Mesothelial cell of epicardium (in vitro differentiated cells): Measurements from ENCODE around the gene RGPD4. TPM values are rescaled to one million over a fixed set of nuclear protein-coding genes. Genes with fewer than 3 reads are reported as not detected.
"Not testable (repeated sequence)": the region's sequence is repeated elsewhere in the genome, so short reads cannot be mapped to it uniquely, and the experiment has no call there.

Source experiments
- DNase-seq, 2 experiments: peaks; one replicate each; pipeline ENCODE4 v3.0.0; 2021; ENCODE audit warnings: low spot score in 2 of 2; ENCODE audit not compliant: unreplicated experiment in 2 of 2
- H3K27ac Mint-ChIP-seq: 2 replicates; pipeline ENCODE4 v1.8.0; 2021; ENCODE audit warnings: mixed read lengths
- H3K27me3 Mint-ChIP-seq: 2 replicates; pipeline ENCODE4 v1.8.0; 2021; ENCODE audit warnings: low read depth, mixed read lengths
- H3K36me3 Mint-ChIP-seq: 2 replicates; pipeline ENCODE4 v1.8.0; 2021; ENCODE audit warnings: mixed read lengths
- H3K4me1 Mint-ChIP-seq: 2 replicates; pipeline ENCODE4 v1.8.0; 2021; ENCODE audit warnings: mixed read lengths
- H3K4me3 Mint-ChIP-seq: 2 replicates; pipeline ENCODE4 v1.8.0; 2021; ENCODE audit warnings: mild to moderate bottlenecking, moderate library complexity, mixed read lengths
- H3K9me3 Mint-ChIP-seq: 2 replicates; pipeline ENCODE4 v1.8.0; 2021; ENCODE audit warnings: mixed read lengths
- total RNA-seq: library from RNA; stranded (reverse); gene quantifications from 3 replicates; pipeline ENCODE4 v1.2.1, GENCODE V29; 2021
- TF ChIP-seq, protein P1 (sequence below): fragments of 200-600 bp; sonication (generic); IDR thresholded peaks from one replicate; pipeline ENCODE4 v1.5.0; 2021; ENCODE audit warnings: antibody characterized with exemption; ENCODE audit not compliant: unreplicated experiment

Gene RGPD4
- total RNA-seq, 1 donor from 2014 or later, result 0.18 TPM

DNA sequence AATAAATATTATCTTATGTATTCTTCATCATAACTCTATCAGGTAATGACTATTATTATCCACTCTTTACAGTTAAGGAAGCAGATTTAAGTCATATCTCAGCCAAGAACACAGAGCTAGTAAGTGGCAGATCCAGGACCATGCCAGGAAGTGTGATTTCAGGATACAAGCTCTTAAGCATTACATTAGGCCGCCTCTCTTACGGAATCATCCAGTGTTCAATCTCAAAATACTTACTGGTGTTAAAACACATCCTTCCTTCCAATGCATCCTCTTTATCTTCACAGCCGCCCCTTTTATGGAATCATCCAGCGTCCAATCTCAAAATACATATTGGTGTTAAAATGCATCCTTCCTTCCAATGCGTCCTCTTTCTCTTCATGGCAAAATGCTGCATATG lies 14.7 kb upstream of the RGPD4 start:
- no peak for DNase-seq
- H3K9me3 Mint-ChIP-seq, result peaks cover 4% of the 10 kb centered on the region
- H3K36me3 Mint-ChIP-seq, result no peaks in the 10 kb centered on the region
- H3K27ac Mint-ChIP-seq, result no peak overlapping the region
- H3K4me1 Mint-ChIP-seq, result no peaks in the 10 kb centered on the region
- no peak overlapping the region for H3K4me3 Mint-ChIP-seq
- no peaks in the 10 kb centered on the region for H3K27me3 Mint-ChIP-seq
- TF ChIP-seq, protein P1, sequence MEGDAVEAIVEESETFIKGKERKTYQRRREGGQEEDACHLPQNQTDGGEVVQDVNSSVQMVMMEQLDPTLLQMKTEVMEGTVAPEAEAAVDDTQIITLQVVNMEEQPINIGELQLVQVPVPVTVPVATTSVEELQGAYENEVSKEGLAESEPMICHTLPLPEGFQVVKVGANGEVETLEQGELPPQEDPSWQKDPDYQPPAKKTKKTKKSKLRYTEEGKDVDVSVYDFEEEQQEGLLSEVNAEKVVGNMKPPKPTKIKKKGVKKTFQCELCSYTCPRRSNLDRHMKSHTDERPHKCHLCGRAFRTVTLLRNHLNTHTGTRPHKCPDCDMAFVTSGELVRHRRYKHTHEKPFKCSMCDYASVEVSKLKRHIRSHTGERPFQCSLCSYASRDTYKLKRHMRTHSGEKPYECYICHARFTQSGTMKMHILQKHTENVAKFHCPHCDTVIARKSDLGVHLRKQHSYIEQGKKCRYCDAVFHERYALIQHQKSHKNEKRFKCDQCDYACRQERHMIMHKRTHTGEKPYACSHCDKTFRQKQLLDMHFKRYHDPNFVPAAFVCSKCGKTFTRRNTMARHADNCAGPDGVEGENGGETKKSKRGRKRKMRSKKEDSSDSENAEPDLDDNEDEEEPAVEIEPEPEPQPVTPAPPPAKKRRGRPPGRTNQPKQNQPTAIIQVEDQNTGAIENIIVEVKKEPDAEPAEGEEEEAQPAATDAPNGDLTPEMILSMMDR, result no peak

DNA sequence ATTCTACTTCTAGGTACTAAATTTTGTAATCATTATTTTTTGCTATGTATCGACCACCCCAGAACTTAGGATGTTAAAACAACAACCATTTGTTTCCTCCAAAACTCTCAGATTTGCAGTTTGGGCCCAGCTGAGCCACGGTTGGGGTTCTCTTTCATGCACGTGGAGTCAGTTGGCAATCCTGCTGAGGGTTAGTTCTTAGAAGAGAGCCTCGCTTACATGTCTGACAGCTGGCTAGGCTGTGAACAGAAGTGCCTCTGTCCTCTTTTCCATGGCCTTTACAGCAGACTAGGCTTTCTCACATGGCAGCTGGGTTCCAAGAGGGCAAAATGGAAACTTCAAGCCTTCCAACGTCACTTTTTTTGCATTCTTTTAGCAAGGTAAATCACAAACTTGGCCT lies 9.3 kb upstream of the RGPD4 start:
- Mint-ChIP-seq H3K36me3 (no peaks in the 10 kb centered on the region), H3K9me3 (peaks cover 4% of the 10 kb centered on the region), H3K27me3 (no peaks in the 10 kb centered on the region), H3K27ac (no peak overlapping the region), H3K4me3 (no peak overlapping the region), H3K4me1 (no peaks in the 10 kb centered on the region)
- TF ChIP-seq, protein P1, result no peak
- DNase-seq, result no peak

DNA sequence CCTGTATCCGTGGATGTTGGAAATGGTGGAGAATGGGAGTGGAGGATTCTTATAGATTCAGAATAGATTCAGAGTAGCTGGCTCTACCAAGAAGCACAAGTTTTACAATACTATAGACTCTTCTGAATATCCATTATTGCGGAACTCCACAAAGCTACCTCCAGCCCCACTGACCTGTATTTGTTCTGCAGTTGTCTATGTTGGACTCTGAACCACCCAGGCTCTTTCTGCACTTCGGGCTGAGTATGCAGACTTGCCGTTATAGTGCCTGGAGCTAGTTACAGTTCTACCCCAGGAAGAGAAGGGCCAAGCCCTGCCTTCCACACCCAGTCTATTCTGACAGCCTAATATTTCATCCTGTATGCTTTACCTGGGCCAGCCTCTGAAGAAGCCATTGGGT lies 4.4 kb upstream of the RGPD4 start:
- H3K27me3 Mint-ChIP-seq, result no peaks in the 10 kb centered on the region
- no peak overlapping the region for H3K4me3 Mint-ChIP-seq
- H3K27ac Mint-ChIP-seq, result no peak overlapping the region
- DNase-seq, result no peak
- H3K4me1 Mint-ChIP-seq, result no peaks in the 10 kb centered on the region
- H3K36me3 Mint-ChIP-seq, result no peaks in the 10 kb centered on the region
- TF ChIP-seq, protein P1, result no peak
- H3K9me3 Mint-ChIP-seq, result no peaks in the 10 kb centered on the region

DNA sequence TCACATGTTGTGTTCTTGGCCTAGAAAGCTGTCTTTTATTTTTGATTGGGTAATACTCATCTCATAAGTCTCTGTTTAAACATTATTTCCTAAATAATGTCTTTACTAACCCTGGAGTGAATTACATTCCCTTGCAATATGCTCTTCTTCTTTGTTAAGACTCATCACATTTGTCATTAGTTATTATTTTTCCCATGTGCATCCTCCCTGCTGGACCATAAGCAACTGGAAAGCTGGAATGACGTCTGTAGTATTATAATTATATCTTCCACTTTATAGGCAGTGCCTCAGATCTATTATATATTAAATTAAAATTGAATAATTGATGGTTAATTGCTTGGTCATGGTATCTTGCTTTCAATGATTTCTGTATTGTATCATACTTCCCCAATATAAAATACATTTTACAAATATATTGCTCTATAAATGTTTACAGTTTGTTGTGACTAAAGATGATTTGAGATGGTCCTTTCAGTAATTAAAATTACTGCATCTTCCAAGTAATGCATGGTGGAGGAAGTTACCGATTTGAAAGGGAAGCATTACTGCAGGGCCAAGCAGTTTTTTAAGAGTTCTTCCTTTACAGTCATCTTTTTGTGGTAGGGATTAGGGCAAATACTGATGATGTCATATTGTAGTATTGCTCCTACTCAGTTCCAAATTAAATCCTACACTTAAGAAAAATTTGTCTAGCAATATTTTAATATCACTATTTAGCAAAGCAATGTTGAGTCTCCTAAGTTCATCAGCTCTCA lies 2.1 kb upstream of the RGPD4 start:
- no peaks in the 10 kb centered on the region for H3K9me3 Mint-ChIP-seq

DNA sequence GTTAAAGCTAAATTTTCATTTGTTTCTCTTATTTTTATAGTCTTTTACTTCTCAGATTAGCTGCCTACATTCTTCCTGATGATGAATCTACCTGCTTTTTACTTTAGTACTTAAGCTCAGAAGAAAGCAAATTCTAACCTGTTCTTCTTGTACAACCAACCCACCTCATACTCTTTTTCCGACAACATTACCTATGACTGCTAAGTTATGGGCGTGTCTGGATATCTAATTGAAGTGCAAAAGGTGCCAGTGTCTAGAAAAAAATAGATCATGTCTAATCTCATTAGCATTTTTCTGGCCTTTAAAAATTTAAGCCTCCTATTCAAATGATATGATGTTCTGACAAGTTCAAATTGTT lies 1.5 kb upstream of the RGPD4 start:
- Mint-ChIP-seq H3K4me1 (no peaks in the 10 kb centered on the region), H3K27ac (no peak overlapping the region), H3K36me3 (no peaks in the 10 kb centered on the region), H3K27me3 (no peaks in the 10 kb centered on the region), H3K9me3 (no peaks in the 10 kb centered on the region), H3K4me3 (no peak overlapping the region)
- no peak for DNase-seq
- TF ChIP-seq, protein P1, result no peak

More for the DNA sequence above, 2.1 kb upstream of the RGPD4 start:
- Mint-ChIP-seq H3K27me3 (no peaks in the 10 kb centered on the region), H3K4me3 (no peak overlapping the region), H3K36me3 (no peaks in the 10 kb centered on the region), H3K4me1 (no peaks in the 10 kb centered on the region), H3K27ac (no peak overlapping the region)
- TF ChIP-seq, protein P1, result no peak
- no peak for DNase-seq

DNA sequence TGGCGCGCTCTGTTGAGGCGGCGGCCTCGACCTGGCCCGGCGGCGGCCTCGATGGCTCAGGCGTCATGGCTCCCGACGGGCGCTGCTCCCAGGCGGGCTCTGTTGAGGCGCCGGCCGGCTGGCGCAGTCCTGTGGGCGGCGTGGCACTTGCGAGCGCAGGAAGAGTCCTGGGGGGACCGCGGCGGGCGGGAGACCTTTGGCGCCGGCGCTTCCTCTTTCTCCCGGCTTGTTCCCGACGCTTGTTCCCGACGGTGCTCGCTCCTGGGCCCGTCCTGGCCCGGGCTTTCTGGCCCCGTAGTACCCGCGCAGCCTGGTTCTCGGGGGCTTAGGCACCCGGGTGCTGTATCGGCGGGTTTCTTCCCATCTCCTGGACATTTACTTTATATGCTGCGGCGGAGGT lies 2.8 kb downstream of the RGPD4 start:
- H3K27ac Mint-ChIP-seq, DNase-seq, H3K4me3 Mint-ChIP-seq, H3K27me3 Mint-ChIP-seq, H3K4me1 Mint-ChIP-seq, H3K9me3 Mint-ChIP-seq, H3K36me3 Mint-ChIP-seq: not testable (repeated sequence)

DNA sequence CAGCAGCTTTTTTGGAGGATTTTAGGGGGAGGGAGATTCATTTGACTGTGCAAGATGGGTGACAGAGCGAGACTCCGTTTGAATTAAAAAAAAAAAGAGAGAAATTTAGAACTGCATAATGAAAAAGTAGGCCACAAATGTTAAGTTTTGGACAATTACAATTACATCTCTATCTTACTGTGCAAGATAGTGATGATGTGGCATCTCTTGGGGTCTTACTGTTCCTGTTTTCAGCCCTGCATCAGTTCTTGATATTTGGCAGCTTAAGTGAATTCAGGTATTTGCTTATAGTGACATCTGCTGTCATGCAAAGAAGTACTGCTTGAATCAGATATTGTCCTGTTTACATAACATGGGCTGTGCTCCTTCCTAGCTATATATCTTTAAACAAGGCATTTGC lies 6.5 kb downstream of the RGPD4 start:
- H3K36me3 Mint-ChIP-seq, DNase-seq, H3K27ac Mint-ChIP-seq, H3K4me3 Mint-ChIP-seq, H3K9me3 Mint-ChIP-seq, H3K4me1 Mint-ChIP-seq, H3K27me3 Mint-ChIP-seq: not testable (repeated sequence)

DNA sequence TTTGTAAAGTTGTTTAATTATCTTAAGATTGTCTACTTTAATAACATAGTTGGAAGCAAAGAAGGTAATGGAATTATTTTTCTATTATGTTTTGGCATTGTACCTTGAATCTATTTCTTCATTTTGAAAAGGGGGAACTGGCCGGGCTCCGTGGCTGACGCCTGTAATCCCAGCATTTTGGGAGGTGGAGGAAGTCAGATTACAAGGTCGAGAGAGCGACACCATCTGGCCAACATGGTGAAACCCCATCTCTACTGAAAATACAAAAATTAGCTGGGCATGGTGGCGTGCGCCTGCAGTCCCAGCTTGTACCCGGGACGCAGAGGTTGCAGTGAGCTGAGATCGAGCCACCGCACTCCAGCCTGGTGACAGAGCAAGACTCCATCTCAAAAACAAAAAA lies 6.9 kb downstream of the RGPD4 start:
- not testable (repeated sequence) for H3K27me3 Mint-ChIP-seq

DNA sequence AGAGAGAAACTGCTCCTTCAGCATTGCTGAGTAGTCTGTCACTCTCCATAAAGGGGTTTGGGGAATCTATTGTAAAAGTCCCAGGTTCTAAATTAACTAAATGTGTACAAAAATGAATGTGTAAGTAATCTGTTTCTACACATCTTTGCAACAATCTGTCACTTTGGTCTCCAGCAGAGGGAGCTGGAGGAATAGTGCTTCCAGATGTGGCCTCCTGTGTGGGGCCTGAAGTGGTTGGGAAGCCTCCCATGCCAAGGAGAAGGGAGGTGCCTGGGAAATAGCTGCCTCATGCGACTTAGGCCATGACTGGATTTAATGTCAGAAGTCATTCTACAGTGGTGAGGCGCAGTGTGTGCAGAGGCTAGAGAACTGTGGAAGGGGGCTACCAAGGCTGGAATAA lies 89.4 kb downstream of the RGPD4 start:
- H3K36me3 Mint-ChIP-seq, H3K27me3 Mint-ChIP-seq, H3K9me3 Mint-ChIP-seq, H3K27ac Mint-ChIP-seq, H3K4me1 Mint-ChIP-seq, DNase-seq, H3K4me3 Mint-ChIP-seq: not testable (repeated sequence)

More for the DNA sequence above, 6.9 kb downstream of the RGPD4 start:
- not testable (repeated sequence) for H3K9me3 Mint-ChIP-seq, H3K4me3 Mint-ChIP-seq, H3K36me3 Mint-ChIP-seq, H3K4me1 Mint-ChIP-seq, DNase-seq, H3K27ac Mint-ChIP-seq
